ENCODE data around the gene GSTO2. TPM values are rescaled to one million over a fixed set of nuclear protein-coding genes. Genes with fewer than 3 reads are reported as not detected.
A peak's percentile ranks its signal among the peaks of the same experiment; 100 is the strongest.

Gene GSTO2
- total RNA-seq, 2 experiments from 2014 or later, result 1.6 TPM

- peak; percentile 68 for DNase-seq (ENCODE audit: low spot score)
- H3K27ac ChIP-seq (ENCODE audit: low read depth, low read length, poor library complexity, severe bottlenecking), result peak overlapping the region; percentile 77
- H3K4me3 ChIP-seq (ENCODE audit: low read depth, low read length, poor library complexity, severe bottlenecking), result peak overlapping the region; percentile 60
These were observed 80.7 kb downstream of the GSTO2 start for GRCh38 chr10:104349623-104350126.

GRCh38 chr10:104350127-104350635 is 81.2 kb downstream of the GSTO2 start:
- Histone ChIP-seq H3K4me2 (ENCODE audit: low read length) (peak overlapping the region; percentile 85), H3K36me3 (ENCODE audit: insufficient read depth, low read length) (no peaks in the 10 kb centered on the region), H4K20me1 (ENCODE audit: insufficient read depth, low read length) (no peaks in the 10 kb centered on the region), H3K9me3 (ENCODE audit: low read length) (no peaks in the 10 kb centered on the region), H3K4me3 (ENCODE audit: low read depth, low read length, poor library complexity, severe bottlenecking) (peak overlapping the region; percentile 60), H3K4me1 (ENCODE audit: insufficient read depth, low read length, poor library complexity, severe bottlenecking) (peaks cover 62% of the 10 kb centered on the region), H3K79me2 (ENCODE audit: insufficient read depth, low read depth, low read length) (no peaks in the 10 kb centered on the region), H3K27ac (ENCODE audit: low read depth, low read length, poor library complexity, severe bottlenecking) (peak overlapping the region; percentile 77), H3K9me2 (ENCODE audit: insufficient read depth, low read length) (no peaks in the 10 kb centered on the region), H2AFZ (ENCODE audit: low read length) (peak overlapping the region; percentile 87)
- TF ChIP-seq EZH2phosphoT487 (IDR thresholded peaks at IDR 0.05; ENCODE audit: borderline replicate concordance, low read depth, low read length), result no peak
- peak; percentile 91 for TF ChIP-seq CTCF (conservative IDR thresholded peaks at IDR 0.05; ENCODE audit: low read length)
- ChIA-PET POLR2A (interaction anchor here (0.6 to 1.6 kb wide), 8 partner anchors 9 to 76 kb away, joined by 3 to 5 read pairs (median 3); partner anchors contain the start of gene ITPRIP), CTCF (ENCODE audit: unreplicated experiment) (interaction anchor here (1.0 to 3.5 kb wide), 5 partner anchors 44 to 58 kb away, joined by 3 to 28 read pairs (median 4); no protein-coding TSS in a partner anchor)
- BruUV-seq (replicated peaks), result no TSS peak
- DNase-seq (ENCODE audit: low spot score), result peak; percentile 83
- intact Hi-C loops (cut with micrococcal nuclease; ENCODE audit: unreplicated experiment), result loop anchor here (1.0 to 5.0 kb wide), 3 partner anchors 45 to 228 kb away; partner anchors contain the start of gene SFR1

More at GRCh38 chr10:104349623-104350126, 80.7 kb downstream of the GSTO2 start:
- H3K4me2 ChIP-seq (ENCODE audit: low read length), result peak overlapping the region; percentile 85
- ChIA-PET POLR2A (interaction anchor here (0.9 to 1.6 kb wide), 5 partner anchors 9 to 64 kb away, joined by 3 to 5 read pairs (median 3); partner anchors contain the start of gene ITPRIP), CTCF (ENCODE audit: unreplicated experiment) (interaction anchor here (1.0 to 3.5 kb wide), 4 partner anchors 44 to 57 kb away, joined by 3 to 28 read pairs (median 5); no protein-coding TSS in a partner anchor)
- intact Hi-C loops (cut with micrococcal nuclease; ENCODE audit: unreplicated experiment), result loop anchor here (1.0 to 10.0 kb wide), 6 partner anchors 10 to 435 kb away; partner anchors contain the start of genes SFR1 and STN1
- TF ChIP-seq EZH2phosphoT487 (IDR thresholded peaks at IDR 0.05; ENCODE audit: borderline replicate concordance, low read depth, low read length), result no peak
- no peak for TF ChIP-seq CTCF (conservative IDR thresholded peaks at IDR 0.05; ENCODE audit: low read length)
- H4K20me1 ChIP-seq (ENCODE audit: insufficient read depth, low read length), result no peaks in the 10 kb centered on the region
- no peaks in the 10 kb centered on the region for H3K36me3 ChIP-seq (ENCODE audit: insufficient read depth, low read length)
- H3K79me2 ChIP-seq (ENCODE audit: insufficient read depth, low read depth, low read length), result no peaks in the 10 kb centered on the region
- no peaks in the 10 kb centered on the region for H3K9me3 ChIP-seq (ENCODE audit: low read length)
- H2AFZ ChIP-seq (ENCODE audit: low read length), result peak overlapping the region; percentile 87
- BruUV-seq (replicated peaks), result no TSS peak
- peaks cover 62% of the 10 kb centered on the region for H3K4me1 ChIP-seq (ENCODE audit: insufficient read depth, low read length, poor library complexity, severe bottlenecking)
- no peaks in the 10 kb centered on the region for H3K9me2 ChIP-seq (ENCODE audit: insufficient read depth, low read length)
